Right atrium auricular region (tissue), 2 donors: ENCODE results near the gene PSME1. TPM values are rescaled to one million over a fixed set of nuclear protein-coding genes. Genes with fewer than 3 reads are reported as not detected.
A peak's percentile ranks its signal among the peaks of the same experiment; 100 is the strongest.

ENCODE experiments used
- DNase-seq: peaks from one replicate; pipeline ENCODE4 v3.0.0-alpha.2; 2019; ENCODE audit warnings: low spot score
- H3K27ac ChIP-seq, 2 donors: fragments of 200-600 bp; sonication (generic); 1 replicate in 1 of 2; 2 replicates in 1 of 2; pipeline ENCODE4 v1.5.1; 2016 to 2019
- H3K27me3 ChIP-seq, 2 donors: fragments of 200-600 bp; sonication (generic); one replicate each; pipeline versions ENCODE4 v1.5.1 to v1.6.0; 2017 to 2019
- H3K36me3 ChIP-seq: fragments of 200-600 bp; sonication (generic); one replicate; pipeline ENCODE4 v1.5.1; 2016
- H3K4me1 ChIP-seq, 2 donors: fragments of 200-600 bp; sonication (generic); one replicate each; pipeline versions ENCODE4 v1.5.1 to v1.6.0; 2017 to 2019
- H3K4me3 ChIP-seq, 2 donors: fragments of 200-600 bp; sonication (generic); 1 replicate in 1 of 2; 2 replicates in 1 of 2; pipeline ENCODE4 v1.5.1; 2017 to 2019; ENCODE audit warnings: mild to moderate bottlenecking in 1 of 2, moderate library complexity in 1 of 2
- H3K9me3 ChIP-seq, 2 donors: fragments of 200-600 bp; sonication (generic); one replicate each; pipeline ENCODE4 v1.5.1; 2019
- CTCF ChIP-seq, 2 donors: fragments of 200-600 bp; sonication (generic); IDR thresholded peaks; one replicate each; pipeline ENCODE4 v1.5.1; 2019; ENCODE audit warnings: antibody characterized with exemption in 2 of 2
- total RNA-seq, 2 donors: library from RNA; depleted of rRNA; stranded (reverse); fragments of >200 nt; gene quantifications; one replicate each; pipeline ENCODE4 v1.1.0, GENCODE V29; 2016

Gene PSME1
- total RNA-seq, 2 donors from 2014 or later, result 72.9 to 112 TPM

DNA sequence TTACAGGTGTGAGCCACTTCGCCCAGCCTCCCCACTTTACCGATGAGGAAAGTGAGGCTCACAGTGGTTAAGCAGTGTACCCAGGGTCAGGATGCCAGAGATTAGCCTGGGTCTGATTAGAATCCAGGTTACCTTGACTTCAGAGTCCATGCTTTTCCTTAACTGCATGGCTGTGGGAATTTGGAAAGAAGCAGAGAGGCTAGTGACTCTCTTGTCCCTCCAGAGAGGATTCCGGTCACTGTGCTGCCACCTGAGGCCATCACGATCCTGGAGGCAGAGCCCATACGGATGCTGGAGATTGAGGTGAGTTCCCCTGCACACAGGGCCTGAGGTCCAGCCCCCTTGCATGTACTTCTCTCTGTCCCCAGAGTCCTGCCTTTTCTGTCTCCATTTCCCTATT is 40.6 kb downstream of the PSME1 start:
- no peaks in the 10 kb centered on the region for H3K27me3 ChIP-seq
- H3K4me1 ChIP-seq, result peaks cover 0 to 15% of the 10 kb centered on the region in 2 donors
- H3K4me3 ChIP-seq, result no peak overlapping the region
- H3K27ac ChIP-seq, result no peak overlapping the region
- no peak for DNase-seq
- no peaks in the 10 kb centered on the region for H3K9me3 ChIP-seq
- no peak for TF ChIP-seq CTCF (IDR thresholded peaks at IDR 0.05)
- H3K36me3 ChIP-seq, result peaks cover 7% of the 10 kb centered on the region

GRCh38 chr14:24177041-24177825 is 41.2 kb downstream of the PSME1 start:
- no peak overlapping the region for H3K27ac ChIP-seq
- no peak overlapping the region for H3K4me3 ChIP-seq
- TF ChIP-seq CTCF (IDR thresholded peaks at IDR 0.05), result no peak
- H3K9me3 ChIP-seq, result no peaks in the 10 kb centered on the region
- no peak for DNase-seq
- H3K27me3 ChIP-seq, result no peaks in the 10 kb centered on the region
- peaks cover 13% of the 10 kb centered on the region for H3K36me3 ChIP-seq
- peaks cover 0 to 10% of the 10 kb centered on the region in 2 donors for H3K4me1 ChIP-seq

GRCh38 chr14:24177891-24178290 is 41.9 kb downstream of the PSME1 start:
- DNase-seq, result no peak
- Histone ChIP-seq H3K36me3 (peaks cover 20% of the 10 kb centered on the region), H3K27ac (no peak overlapping the region)

DNA sequence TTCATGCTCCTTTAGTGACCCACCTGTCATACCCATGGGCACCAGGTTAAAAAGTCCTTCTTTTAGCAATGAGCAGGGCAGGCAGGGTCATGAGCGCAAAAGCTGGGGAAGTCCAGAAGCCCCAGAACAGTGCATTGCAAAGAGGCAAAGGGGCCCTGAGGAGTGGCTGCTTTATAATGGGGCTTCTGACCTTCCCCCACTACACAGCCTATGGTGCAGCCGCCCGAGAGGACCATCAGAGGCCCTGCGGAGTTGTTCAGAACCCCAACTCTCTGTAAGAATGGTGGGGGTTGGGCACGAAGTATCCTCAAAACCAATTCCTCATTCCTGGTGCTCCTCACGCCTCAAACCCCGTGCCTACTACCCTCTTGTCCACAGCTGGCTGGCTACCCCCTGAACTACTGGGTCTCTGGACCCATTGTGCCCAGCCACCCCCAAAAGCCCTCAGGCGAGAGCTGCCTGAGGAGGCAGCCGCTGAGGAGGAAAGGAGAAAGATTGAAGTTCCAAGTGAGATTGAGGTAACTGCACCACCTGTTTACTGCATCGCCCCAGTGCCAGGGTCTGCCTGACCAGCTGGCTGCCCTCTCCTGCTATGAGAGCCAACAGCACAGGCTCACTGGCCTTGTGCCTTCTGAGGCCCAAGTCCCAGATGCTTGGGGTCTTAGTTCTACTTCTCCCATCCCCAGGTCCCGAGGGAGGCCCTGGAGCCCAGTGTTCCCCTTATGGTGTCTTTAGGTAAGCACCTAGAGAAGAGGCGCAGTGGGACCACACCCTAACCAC is 42.6 kb downstream of the PSME1 start:
- Histone ChIP-seq H3K27ac (no peak overlapping the region), H3K36me3 (peaks cover 27% of the 10 kb centered on the region), H3K27me3 (no peaks in the 10 kb centered on the region), H3K9me3 (no peaks in the 10 kb centered on the region), H3K4me3 (no peak overlapping the region), H3K4me1 (peaks cover 0 to 10% of the 10 kb centered on the region in 2 donors)
- no peak for TF ChIP-seq CTCF (IDR thresholded peaks at IDR 0.05)
- DNase-seq, result no peak

More at GRCh38 chr14:24177891-24178290, 41.9 kb downstream of the PSME1 start:
- Histone ChIP-seq H3K4me1 (peaks cover 0 to 10% of the 10 kb centered on the region in 2 donors), H3K27me3 (no peaks in the 10 kb centered on the region), H3K9me3 (no peaks in the 10 kb centered on the region), H3K4me3 (no peak overlapping the region)
- no peak for TF ChIP-seq CTCF (IDR thresholded peaks at IDR 0.05)

DNA sequence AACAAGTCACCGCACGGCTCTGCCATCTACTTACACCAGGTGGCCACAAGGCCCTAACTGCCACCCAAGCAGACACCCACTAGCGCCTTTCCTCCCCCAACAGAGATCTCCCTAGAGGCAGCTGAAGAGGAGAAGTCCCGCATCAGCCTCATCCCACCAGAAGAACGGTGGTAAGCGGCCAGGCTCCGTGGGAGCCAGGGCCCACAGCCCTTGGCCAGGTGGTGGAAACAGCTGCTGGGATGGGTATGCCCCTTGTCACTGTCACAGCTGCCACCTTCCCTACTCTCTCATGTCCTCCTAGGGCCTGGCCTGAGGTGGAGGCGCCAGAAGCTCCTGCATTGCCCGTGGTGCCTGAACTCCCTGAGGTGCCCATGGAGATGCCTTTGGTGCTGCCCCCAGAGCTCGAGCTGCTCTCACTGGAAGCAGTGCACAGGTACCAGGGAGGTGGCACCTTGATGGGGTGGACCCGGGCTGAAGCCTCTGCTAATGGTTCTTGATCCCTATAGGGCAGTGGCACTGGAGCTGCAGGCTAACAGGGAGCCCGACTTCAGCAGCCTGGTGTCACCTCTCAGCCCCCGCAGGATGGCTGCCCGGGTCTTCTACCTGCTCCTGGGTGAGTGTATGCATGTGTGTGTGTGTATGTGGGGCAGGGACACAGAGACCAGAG is 43.4 kb downstream of the PSME1 start:
- no peak for TF ChIP-seq CTCF (IDR thresholded peaks at IDR 0.05)
- Histone ChIP-seq H3K4me3 (no peak overlapping the region), H3K9me3 (no peaks in the 10 kb centered on the region), H3K27ac (peak overlapping the region; percentile 48), H3K36me3 (peaks cover 35% of the 10 kb centered on the region), H3K27me3 (no peaks in the 10 kb centered on the region), H3K4me1 (peaks cover 0 to 10% of the 10 kb centered on the region in 2 donors)
- DNase-seq, result no peak
